Activated naive CD4-positive, alpha-beta T cell treated with anti-CD3 and anti-CD28 coated beads, Interleukin-2, amount 10 ng/mL, durations not matched to agents 7 days and 5 days (primary cell): ENCODE results near the gene PROSER2.
"Not testable (repeated sequence)": the region's sequence is repeated elsewhere in the genome, so short reads cannot be mapped to it uniquely, and the experiment has no call there.

Source experiments
- CTCF ChIA-PET: fragments of 350-600 bp; sonication (Branson Sonifier 250); formaldehyde crosslinking; loops from one replicate; lab custom pipeline; 2021; ENCODE audit warnings: antibody characterized with exemption; lab: Charles Lee
- DNase-seq: peaks from one replicate; pipeline ENCODE4 v3.0.0-alpha.2; 2020
- H3K27ac Mint-ChIP-seq: one replicate; pipeline ENCODE4 v1.8.0; 2021; ENCODE audit warnings: mild to moderate bottlenecking, moderate library complexity, mixed read lengths
- H3K27me3 Mint-ChIP-seq: one replicate; pipeline ENCODE4 v1.8.0; 2021; ENCODE audit warnings: mild to moderate bottlenecking, mixed read lengths
- H3K36me3 Mint-ChIP-seq: one replicate; pipeline ENCODE4 v1.8.0; 2021; ENCODE audit warnings: mixed read lengths
- H3K4me1 Mint-ChIP-seq: one replicate; pipeline ENCODE4 v1.8.0; 2021; ENCODE audit warnings: mixed read lengths
- H3K4me3 Mint-ChIP-seq: one replicate; pipeline ENCODE4 v1.8.0; 2021; ENCODE audit warnings: mild to moderate bottlenecking, moderate library complexity, mixed read lengths
- H3K9me3 Mint-ChIP-seq: one replicate; pipeline ENCODE4 v1.8.0; 2021; ENCODE audit warnings: mixed read lengths

The PROSER2 gene

GRCh38 chr10:11884706-11885423, 61.7 kb downstream of the PROSER2 start:
- DNase-seq: no peak
- Mint-ChIP-seq H3K9me3 (no peaks in the 10 kb centered on the region), H3K36me3 (no peaks in the 10 kb centered on the region), H3K27ac (no peak overlapping the region), H3K27me3 (peaks cover 8% of the 10 kb centered on the region), H3K4me3 (no peak overlapping the region), H3K4me1 (peaks cover 2% of the 10 kb centered on the region)
- CTCF ChIA-PET: no interaction called here

GRCh38 chr10:11885437-11886137, 62.4 kb downstream of the PROSER2 start:
- Mint-ChIP-seq H3K4me1 (peaks cover 2% of the 10 kb centered on the region), H3K9me3 (no peaks in the 10 kb centered on the region), H3K27ac (no peak overlapping the region), H3K36me3 (no peaks in the 10 kb centered on the region), H3K27me3 (peaks cover 8% of the 10 kb centered on the region), H3K4me3 (no peak overlapping the region)
- CTCF ChIA-PET: no interaction called here
- no peak for DNase-seq

DNA sequence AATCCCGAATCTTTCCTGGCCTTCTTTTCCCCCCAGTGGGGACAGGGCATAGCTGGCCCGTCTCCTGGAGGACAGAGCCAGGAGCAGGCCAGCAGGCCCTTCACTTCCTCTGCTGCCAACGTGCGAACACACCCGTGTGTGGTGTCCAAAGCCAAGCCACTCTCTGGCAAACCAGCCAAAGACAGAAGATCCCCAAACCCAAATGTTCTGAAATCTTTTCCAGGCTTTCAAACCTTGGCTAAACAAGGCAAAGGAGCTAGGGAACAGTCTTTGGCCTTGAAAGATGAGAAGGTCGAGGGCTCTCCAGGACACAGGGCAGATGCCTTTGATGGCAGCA, 63.0 kb downstream of the PROSER2 start:
- CTCF ChIA-PET: no interaction called here

GRCh38 chr10:11886851-11887250, 63.7 kb downstream of the PROSER2 start:
- CTCF ChIA-PET: no interaction called here
- no peak for DNase-seq
- H3K27ac Mint-ChIP-seq: no peak overlapping the region

More for the DNA sequence above, 63.0 kb downstream of the PROSER2 start:
- Mint-ChIP-seq H3K4me1 (peaks cover 2% of the 10 kb centered on the region), H3K27me3 (peaks cover 8% of the 10 kb centered on the region), H3K4me3 (no peak overlapping the region), H3K9me3 (no peaks in the 10 kb centered on the region), H3K27ac (no peak overlapping the region), H3K36me3 (no peaks in the 10 kb centered on the region)
- no peak for DNase-seq

DNA sequence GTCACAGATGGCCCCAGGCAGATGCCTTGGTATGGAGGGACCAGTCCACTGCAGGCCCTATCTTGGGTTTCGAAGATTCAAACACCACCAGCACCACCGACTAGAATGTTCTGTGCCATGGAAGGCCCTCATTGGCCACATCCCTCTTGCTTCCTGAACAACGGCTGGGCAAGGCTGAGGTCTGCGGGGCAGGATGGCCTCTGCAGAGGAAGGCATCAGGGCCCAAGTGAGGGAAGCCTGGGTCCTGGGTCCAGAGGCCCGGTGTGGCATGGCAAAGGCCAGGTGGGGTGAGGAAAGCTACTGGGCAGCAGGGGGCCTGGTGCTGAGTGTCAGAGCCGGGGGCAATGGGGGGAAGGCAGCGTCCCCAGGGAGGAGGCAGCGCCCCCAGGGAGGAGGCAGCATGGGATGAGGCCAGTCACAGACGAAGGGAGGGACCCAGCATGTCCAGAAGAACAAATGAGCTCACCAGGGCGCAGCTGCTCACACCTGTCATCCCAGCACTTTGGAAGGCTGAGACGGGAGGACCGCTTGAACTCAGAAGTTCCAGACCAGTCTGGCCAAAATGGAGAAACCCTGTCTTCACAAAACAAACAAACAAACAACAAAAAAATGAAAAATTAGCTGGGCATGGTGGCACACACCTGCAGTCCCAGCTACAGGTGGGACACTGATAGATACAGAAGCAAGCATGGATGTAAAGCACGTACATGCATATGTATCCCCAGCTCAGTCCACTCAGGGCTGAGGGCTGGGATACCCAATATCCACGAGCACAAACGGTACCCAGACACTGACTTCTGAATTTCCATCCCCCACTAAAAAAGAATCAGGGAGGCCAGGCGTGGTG, 64.4 kb downstream of the PROSER2 start:
- H3K36me3 Mint-ChIP-seq: no peaks in the 10 kb centered on the region
- no peaks in the 10 kb centered on the region for H3K9me3 Mint-ChIP-seq
- H3K27me3 Mint-ChIP-seq: peaks cover 4% of the 10 kb centered on the region
- CTCF ChIA-PET: no interaction called here
- H3K27ac Mint-ChIP-seq: no peak overlapping the region
- DNase-seq: no peak
- H3K4me1 Mint-ChIP-seq: peaks cover 2% of the 10 kb centered on the region
- H3K4me3 Mint-ChIP-seq: no peak overlapping the region

More at GRCh38 chr10:11886851-11887250, 63.7 kb downstream of the PROSER2 start:
- H3K9me3 Mint-ChIP-seq: no peaks in the 10 kb centered on the region
- H3K4me1 Mint-ChIP-seq: peaks cover 2% of the 10 kb centered on the region
- H3K36me3 Mint-ChIP-seq: no peaks in the 10 kb centered on the region
- H3K4me3 Mint-ChIP-seq: no peak overlapping the region
- peaks cover 4% of the 10 kb centered on the region for H3K27me3 Mint-ChIP-seq

- DNase-seq, H3K36me3 Mint-ChIP-seq, H3K27me3 Mint-ChIP-seq, H3K4me3 Mint-ChIP-seq, CTCF ChIA-PET, H3K27ac Mint-ChIP-seq, H3K4me1 Mint-ChIP-seq, H3K9me3 Mint-ChIP-seq: not testable (repeated sequence)
Observed at GRCh38 chr10:11889263-11889662, 66.1 kb downstream of the PROSER2 start.

DNA sequence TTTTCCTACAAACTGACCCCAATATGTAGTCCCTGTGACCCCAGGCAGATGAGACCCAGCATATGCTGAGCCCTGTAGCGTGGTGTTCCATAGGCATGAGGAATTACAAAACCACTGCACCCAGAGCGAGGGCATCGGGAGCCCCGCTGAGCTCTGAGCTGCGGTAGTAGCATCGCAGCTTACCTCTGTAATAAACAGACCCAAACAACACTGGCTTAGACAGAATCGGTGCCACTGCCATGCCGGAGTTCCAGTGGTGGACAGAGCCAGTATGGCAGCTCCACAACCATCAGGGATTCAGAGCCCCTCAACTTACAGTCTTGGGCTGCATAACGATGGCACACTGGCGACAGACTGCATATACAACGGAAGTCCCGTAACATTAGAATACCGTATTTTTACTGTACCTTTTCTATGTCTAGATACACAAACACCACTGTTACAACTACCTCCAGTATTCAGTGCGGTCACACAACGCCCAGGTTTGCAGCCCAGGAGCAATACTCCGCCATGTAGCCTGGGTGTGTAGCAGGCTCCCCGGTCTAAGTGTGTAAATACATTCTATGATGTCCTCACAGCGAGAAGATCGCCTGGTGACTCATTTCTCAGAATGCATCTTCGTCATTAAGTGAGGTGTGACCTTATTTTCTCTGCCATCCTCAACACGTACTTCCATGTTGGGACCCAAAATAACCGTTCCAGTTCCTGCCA, 68.8 kb downstream of the PROSER2 start:
- no peak for DNase-seq
- no peaks in the 10 kb centered on the region for H3K4me1 Mint-ChIP-seq
- H3K9me3 Mint-ChIP-seq: no peaks in the 10 kb centered on the region
- no peak overlapping the region for H3K4me3 Mint-ChIP-seq
- H3K36me3 Mint-ChIP-seq: no peaks in the 10 kb centered on the region
- no peak overlapping the region for H3K27ac Mint-ChIP-seq
- CTCF ChIA-PET: no interaction called here
- no peaks in the 10 kb centered on the region for H3K27me3 Mint-ChIP-seq

- Mint-ChIP-seq H3K4me1 (no peaks in the 10 kb centered on the region), H3K27ac (no peak overlapping the region), H3K4me3 (no peak overlapping the region), H3K27me3 (no peaks in the 10 kb centered on the region), H3K9me3 (no peaks in the 10 kb centered on the region), H3K36me3 (no peaks in the 10 kb centered on the region)
- DNase-seq: no peak
- CTCF ChIA-PET: no interaction called here
Observed at GRCh38 chr10:11893749-11894278, 70.7 kb downstream of the PROSER2 start.

GRCh38 chr10:11894381-11895107, 71.4 kb downstream of the PROSER2 start:
- no peaks in the 10 kb centered on the region for H3K9me3 Mint-ChIP-seq
- DNase-seq: no peak
- no peaks in the 10 kb centered on the region for H3K36me3 Mint-ChIP-seq
- H3K27ac Mint-ChIP-seq: no peak overlapping the region
- H3K27me3 Mint-ChIP-seq: no peaks in the 10 kb centered on the region
- H3K4me3 Mint-ChIP-seq: no peak overlapping the region
- CTCF ChIA-PET: no interaction called here
- H3K4me1 Mint-ChIP-seq: no peaks in the 10 kb centered on the region

DNA sequence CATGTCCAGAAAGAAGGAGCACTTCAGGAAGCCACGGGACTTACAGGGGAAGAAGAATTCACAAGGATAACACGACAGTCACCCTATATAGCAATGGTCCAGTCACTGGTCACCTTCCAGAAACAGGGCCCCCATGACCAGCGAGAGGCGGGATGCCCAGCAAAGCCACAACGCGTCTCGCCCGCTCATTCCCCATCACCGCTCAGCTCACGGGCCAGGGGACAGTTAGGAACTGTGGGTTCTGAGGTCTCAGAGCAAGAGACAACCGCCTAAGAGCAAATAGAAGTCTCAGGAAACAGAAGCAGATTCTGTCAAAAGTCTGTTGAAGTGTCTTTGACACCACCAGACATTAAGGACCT, 71.9 kb downstream of the PROSER2 start:
- DNase-seq: no peak
- Mint-ChIP-seq H3K27ac (no peak overlapping the region), H3K27me3 (no peaks in the 10 kb centered on the region), H3K4me1 (no peaks in the 10 kb centered on the region), H3K4me3 (no peak overlapping the region), H3K9me3 (no peaks in the 10 kb centered on the region), H3K36me3 (no peaks in the 10 kb centered on the region)
- CTCF ChIA-PET: no interaction called here

GRCh38 chr10:11895598-11895997, 72.4 kb downstream of the PROSER2 start:
- H3K27ac Mint-ChIP-seq: no peak overlapping the region
- H3K27me3 Mint-ChIP-seq: no peaks in the 10 kb centered on the region
- no peaks in the 10 kb centered on the region for H3K36me3 Mint-ChIP-seq
- no peak overlapping the region for H3K4me3 Mint-ChIP-seq
- CTCF ChIA-PET: no interaction called here
- DNase-seq: no peak
- no peaks in the 10 kb centered on the region for H3K4me1 Mint-ChIP-seq
- H3K9me3 Mint-ChIP-seq: no peaks in the 10 kb centered on the region

GRCh38 chr10:11896549-11897200, 73.5 kb downstream of the PROSER2 start:
- peaks cover 2% of the 10 kb centered on the region for H3K27me3 Mint-ChIP-seq
- no peaks in the 10 kb centered on the region for H3K4me1 Mint-ChIP-seq
- no peak for DNase-seq
- no peak overlapping the region for H3K27ac Mint-ChIP-seq
- CTCF ChIA-PET: no interaction called here
- no peak overlapping the region for H3K4me3 Mint-ChIP-seq
- H3K36me3 Mint-ChIP-seq: no peaks in the 10 kb centered on the region
- no peaks in the 10 kb centered on the region for H3K9me3 Mint-ChIP-seq

GRCh38 chr10:11898033-11898371, 74.8 kb downstream of the PROSER2 start:
- CTCF ChIA-PET: interaction anchor here (1.1 kb wide), 1 partner anchor 16 kb away, joined by 3 read pairs; no protein-coding TSS in a partner anchor
- no peak overlapping the region for H3K4me3 Mint-ChIP-seq
- H3K4me1 Mint-ChIP-seq: no peaks in the 10 kb centered on the region
- no peaks in the 10 kb centered on the region for H3K9me3 Mint-ChIP-seq
- peaks cover 6% of the 10 kb centered on the region for H3K27me3 Mint-ChIP-seq
- H3K27ac Mint-ChIP-seq: no peak overlapping the region
- H3K36me3 Mint-ChIP-seq: no peaks in the 10 kb centered on the region
- no peak for DNase-seq
